SU-DHL-6 (cell line): ENCODE measurements around the gene CCDC106.

ENCODE experiments used
- H2AFZ ChIP-seq: fragments of 200-600 bp; sonication (generic); 2 replicates; pipeline ENCODE4 v1.6.1; 2014; ENCODE audit warnings: low read depth, mild to moderate bottlenecking, moderate library complexity, mixed read lengths, antibody characterized with exemption, low read length; ENCODE audit not compliant: severe bottlenecking
- H3F3A ChIP-seq: fragments of 200-600 bp; shearing (Covaris generic); 2 replicates; pipeline ENCODE4 v1.6.0; 2016; ENCODE audit warnings: antibody characterized with exemption, mild to moderate bottlenecking; ENCODE audit not compliant: insufficient read depth
- H3K27ac ChIP-seq: fragments of 200-600 bp; sonication (generic); 2 replicates; pipeline ENCODE4 v1.5.1; 2016; ENCODE audit warnings: low read depth, mild to moderate bottlenecking, low read length, moderate library complexity, mixed read lengths
- H3K27me3 ChIP-seq: fragments of 200-600 bp; sonication (generic), shearing (Covaris generic); 2 replicates; pipeline ENCODE4 v1.6.0; 2014; ENCODE audit warnings: mild to moderate bottlenecking, low read length
- H3K36me3 ChIP-seq: fragments of 200-600 bp; sonication (generic); 2 replicates; pipeline ENCODE4 v1.6.1; 2014; ENCODE audit warnings: mild to moderate bottlenecking, low read length, mixed read lengths
- H3K4me2 ChIP-seq: fragments of 300-600, 200-600 bp; shearing (Covaris generic), sonication (generic); 2 replicates; pipeline ENCODE4 v1.6.0; 2014; ENCODE audit warnings: low read length, low read depth, mild to moderate bottlenecking; ENCODE audit not compliant: poor library complexity, severe bottlenecking
- H3K4me3 ChIP-seq: fragments of 200-600 bp; sonication (generic); 2 replicates; pipeline ENCODE4 v1.5.1; 2014; ENCODE audit warnings: antibody characterized with exemption, low read length, mild to moderate bottlenecking, mixed read lengths; ENCODE audit not compliant: insufficient read depth, poor library complexity, severe bottlenecking
- H3K79me2 ChIP-seq: fragments of 200-600 bp; sonication (generic); 2 replicates; pipeline ENCODE4 v1.6.1; 2014; ENCODE audit warnings: mild to moderate bottlenecking, low read length, moderate library complexity; ENCODE audit not compliant: insufficient read depth
- H3K9ac ChIP-seq: fragments of 200-600 bp; sonication (generic); 2 replicates; pipeline ENCODE4 v1.7.0; 2014; ENCODE audit warnings: mild to moderate bottlenecking, low read length
- H3K9me2 ChIP-seq: fragments of 200-600 bp; sonication (generic); replicated peaks from 2 replicates; pipeline ENCODE4 v1.6.1; 2014; ENCODE audit warnings: low read length; ENCODE audit not compliant: insufficient read depth
- H3K9me3 ChIP-seq: fragments of 200-600 bp; sonication (generic); 2 replicates; pipeline ENCODE4 v1.6.1; 2014; ENCODE audit warnings: low read length, mixed read lengths; ENCODE audit not compliant: insufficient read depth
- H4K20me1 ChIP-seq: fragments of 200-600 bp; sonication (generic); 2 replicates; pipeline ENCODE4 v1.6.1; 2014; ENCODE audit warnings: low read depth, mild to moderate bottlenecking, antibody characterized with exemption, low read length, moderate library complexity, mixed read lengths
- EZH2phosphoT487 ChIP-seq: fragments of 200-600 bp; sonication (generic), shearing (Covaris generic); conservative IDR thresholded peaks from 2 replicates; pipeline ENCODE4 v1.6.1; 2018; ENCODE audit warnings: mild to moderate bottlenecking, antibody characterized with exemption, low read length, moderate library complexity, mixed read lengths
- TF ChIP-seq, protein P1 (sequence below): fragments of 200-600 bp; sonication (generic); IDR thresholded peaks from one replicate; pipeline ENCODE4 v1.5.1; 2017; ENCODE audit warnings: antibody characterized with exemption, mild to moderate bottlenecking, low read length, moderate library complexity; ENCODE audit not compliant: insufficient read depth, poor library complexity, severe bottlenecking

The CCDC106 gene

DNA sequence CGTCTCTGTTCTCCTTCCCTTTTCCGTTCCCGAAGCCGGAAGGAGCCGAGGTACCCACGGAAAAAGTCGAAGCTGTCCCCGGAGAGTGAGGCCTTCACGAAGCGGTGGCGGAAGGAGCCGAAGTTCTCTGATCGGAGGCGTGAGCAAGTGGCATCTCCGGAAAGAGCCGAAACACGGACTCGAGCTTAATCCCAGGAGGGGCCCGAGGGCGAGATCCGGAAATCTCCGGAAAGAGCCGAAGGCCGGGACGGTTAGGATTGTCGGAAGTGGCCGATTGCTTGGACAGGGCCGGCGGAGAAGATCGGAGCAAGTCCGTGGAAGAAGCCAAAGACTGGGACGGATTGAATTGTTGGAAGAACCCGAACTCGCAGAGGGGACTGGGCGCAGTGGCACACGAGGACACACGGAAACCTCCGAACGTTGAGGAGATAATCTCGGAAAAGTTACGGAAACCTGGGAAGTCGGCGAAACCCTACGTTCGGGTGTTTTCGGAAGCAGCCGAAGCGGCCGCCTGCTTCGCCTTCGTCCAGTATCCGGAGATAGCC, 6.4 kb downstream of the CCDC106 start:
- Histone ChIP-seq H3K9ac (peak overlapping the region; percentile 93), H3K4me2 (peak overlapping the region; percentile 74), H3K9me3 (no peaks in the 10 kb centered on the region), H3K27ac (peak overlapping the region; percentile 96), H3K9me2 (no peaks in the 10 kb centered on the region), H3K36me3 (peaks cover 9% of the 10 kb centered on the region; the same call in 1 of the 2 replicates), H3K27me3 (no peaks in the 10 kb centered on the region), H3K79me2 (peaks cover 41% of the 10 kb centered on the region), H4K20me1 (peaks cover 17% of the 10 kb centered on the region; the same call in 1 of the 2 replicates), H3F3A (peaks cover 3% of the 10 kb centered on the region; the same call in 1 of the 2 replicates), H3K4me3 (peak overlapping the region; percentile 68), H2AFZ (peak overlapping the region; percentile 67)
- no peak for TF ChIP-seq EZH2phosphoT487
- TF ChIP-seq, protein P1, sequence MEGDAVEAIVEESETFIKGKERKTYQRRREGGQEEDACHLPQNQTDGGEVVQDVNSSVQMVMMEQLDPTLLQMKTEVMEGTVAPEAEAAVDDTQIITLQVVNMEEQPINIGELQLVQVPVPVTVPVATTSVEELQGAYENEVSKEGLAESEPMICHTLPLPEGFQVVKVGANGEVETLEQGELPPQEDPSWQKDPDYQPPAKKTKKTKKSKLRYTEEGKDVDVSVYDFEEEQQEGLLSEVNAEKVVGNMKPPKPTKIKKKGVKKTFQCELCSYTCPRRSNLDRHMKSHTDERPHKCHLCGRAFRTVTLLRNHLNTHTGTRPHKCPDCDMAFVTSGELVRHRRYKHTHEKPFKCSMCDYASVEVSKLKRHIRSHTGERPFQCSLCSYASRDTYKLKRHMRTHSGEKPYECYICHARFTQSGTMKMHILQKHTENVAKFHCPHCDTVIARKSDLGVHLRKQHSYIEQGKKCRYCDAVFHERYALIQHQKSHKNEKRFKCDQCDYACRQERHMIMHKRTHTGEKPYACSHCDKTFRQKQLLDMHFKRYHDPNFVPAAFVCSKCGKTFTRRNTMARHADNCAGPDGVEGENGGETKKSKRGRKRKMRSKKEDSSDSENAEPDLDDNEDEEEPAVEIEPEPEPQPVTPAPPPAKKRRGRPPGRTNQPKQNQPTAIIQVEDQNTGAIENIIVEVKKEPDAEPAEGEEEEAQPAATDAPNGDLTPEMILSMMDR = no peak

DNA sequence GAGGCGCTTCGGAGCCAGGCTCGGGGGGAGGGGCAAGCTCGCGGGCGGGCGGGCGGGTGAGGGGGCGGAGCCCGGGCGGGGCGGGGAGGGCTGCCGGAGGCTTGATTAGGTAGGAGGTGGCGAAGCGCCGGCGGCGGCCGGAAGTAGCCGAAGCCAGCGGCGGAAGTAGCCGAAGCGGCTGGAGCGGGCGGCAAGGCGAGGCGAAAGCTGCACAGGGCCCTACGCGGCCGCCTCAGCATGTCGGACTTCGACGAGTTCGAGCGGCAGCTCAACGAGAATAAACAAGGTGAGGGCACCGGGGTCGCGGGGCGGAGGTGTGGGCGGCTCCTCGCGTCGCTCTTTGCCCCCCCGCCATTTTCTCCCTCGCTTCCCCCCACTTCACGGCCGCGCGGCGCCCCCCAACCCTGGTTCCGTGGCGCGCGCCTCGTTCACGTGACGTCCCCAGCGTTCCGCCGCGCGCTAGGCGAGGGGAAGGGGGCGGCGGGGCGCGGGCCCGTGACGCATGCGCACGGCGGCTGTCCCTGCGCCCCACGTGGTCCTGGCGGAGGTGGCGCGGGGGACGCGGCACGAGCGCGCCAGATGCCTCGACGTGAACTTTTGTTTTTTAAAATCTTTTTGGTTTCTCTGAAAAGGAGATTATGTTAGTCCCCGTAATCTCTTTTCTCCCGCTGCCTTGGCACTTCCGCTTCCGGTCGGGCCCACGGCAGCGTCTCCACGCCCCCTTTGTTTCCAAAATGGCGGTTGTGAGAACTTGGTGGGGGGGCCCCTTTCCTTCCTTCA, 7.0 kb downstream of the CCDC106 start, which contains the start of gene U2AF2:
U2AF2 (plus strand) TSS at position 168 of the 780 bp plus-strand sequence; CDS start at position 238, 70 bp downstream.
- H3K36me3 ChIP-seq = peaks cover 9% of the 10 kb centered on the region; the same call in 1 of the 2 replicates
- peaks cover 3% of the 10 kb centered on the region; the same call in 1 of the 2 replicates for H3F3A ChIP-seq
- no peaks in the 10 kb centered on the region for H3K9me2 ChIP-seq
- no peaks in the 10 kb centered on the region for H3K9me3 ChIP-seq
- peak within 1 kb of the TSS; percentile 93 for H3K9ac ChIP-seq
- TF ChIP-seq, protein P1 = no peak
- no peak for TF ChIP-seq EZH2phosphoT487
- H4K20me1 ChIP-seq = peaks cover 17% of the 10 kb centered on the region; the same call in 1 of the 2 replicates
- H2AFZ ChIP-seq = peak within 1 kb of the TSS; percentile 67
- peaks cover 48% of the 10 kb centered on the region for H3K79me2 ChIP-seq
- peak within 1 kb of the TSS; percentile 96 for H3K27ac ChIP-seq
- peak within 1 kb of the TSS; percentile 94 for H3K4me2 ChIP-seq
- H3K4me3 ChIP-seq = peak within 1 kb of the TSS; percentile 89
- H3K27me3 ChIP-seq = no peaks in the 10 kb centered on the region

DNA sequence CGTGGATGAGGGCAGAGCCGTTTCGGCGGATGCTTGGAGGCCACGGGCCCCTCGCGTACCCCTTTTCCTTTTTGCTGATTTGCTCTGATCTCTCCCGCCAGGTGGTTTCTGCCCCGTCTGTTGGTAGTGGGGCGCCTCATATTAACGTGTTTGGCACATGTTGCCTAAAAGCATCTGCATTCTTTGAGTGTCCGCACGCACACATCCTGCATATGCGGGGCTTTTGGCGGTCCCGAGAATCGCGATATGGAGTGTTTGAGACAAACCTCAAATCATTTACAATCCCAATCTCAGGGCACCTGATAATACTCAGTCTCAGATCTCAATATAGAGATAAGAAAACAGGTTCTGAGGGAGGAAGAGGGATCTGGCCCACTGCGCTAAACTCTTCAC, 7.6 kb downstream of the CCDC106 start:
- Histone ChIP-seq H3K27ac (peak overlapping the region; percentile 96), H3K9me3 (no peaks in the 10 kb centered on the region), H3K4me2 (peak overlapping the region; percentile 94), H3F3A (peaks cover 3% of the 10 kb centered on the region; the same call in 1 of the 2 replicates), H3K4me3 (peak overlapping the region; percentile 89), H2AFZ (no peak overlapping the region), H3K36me3 (peaks cover 9% of the 10 kb centered on the region; the same call in 1 of the 2 replicates), H3K9me2 (no peaks in the 10 kb centered on the region), H3K9ac (peak overlapping the region; percentile 93), H3K27me3 (no peaks in the 10 kb centered on the region), H3K79me2 (peaks cover 54% of the 10 kb centered on the region), H4K20me1 (peaks cover 17% of the 10 kb centered on the region; the same call in 1 of the 2 replicates)
- TF ChIP-seq, protein P1 = no peak
- TF ChIP-seq EZH2phosphoT487 = no peak
